ENCODE results near the gene NCKAP5. TPM values are rescaled to one million over a fixed set of nuclear protein-coding genes. Genes with fewer than 3 reads are reported as not detected.

Gene NCKAP5
- total and polyA plus RNA-seq, 9 of the 15 experiments (the other 6 are each of a cell fraction or from before 2014, with no cell fraction given): not detected

DNA sequence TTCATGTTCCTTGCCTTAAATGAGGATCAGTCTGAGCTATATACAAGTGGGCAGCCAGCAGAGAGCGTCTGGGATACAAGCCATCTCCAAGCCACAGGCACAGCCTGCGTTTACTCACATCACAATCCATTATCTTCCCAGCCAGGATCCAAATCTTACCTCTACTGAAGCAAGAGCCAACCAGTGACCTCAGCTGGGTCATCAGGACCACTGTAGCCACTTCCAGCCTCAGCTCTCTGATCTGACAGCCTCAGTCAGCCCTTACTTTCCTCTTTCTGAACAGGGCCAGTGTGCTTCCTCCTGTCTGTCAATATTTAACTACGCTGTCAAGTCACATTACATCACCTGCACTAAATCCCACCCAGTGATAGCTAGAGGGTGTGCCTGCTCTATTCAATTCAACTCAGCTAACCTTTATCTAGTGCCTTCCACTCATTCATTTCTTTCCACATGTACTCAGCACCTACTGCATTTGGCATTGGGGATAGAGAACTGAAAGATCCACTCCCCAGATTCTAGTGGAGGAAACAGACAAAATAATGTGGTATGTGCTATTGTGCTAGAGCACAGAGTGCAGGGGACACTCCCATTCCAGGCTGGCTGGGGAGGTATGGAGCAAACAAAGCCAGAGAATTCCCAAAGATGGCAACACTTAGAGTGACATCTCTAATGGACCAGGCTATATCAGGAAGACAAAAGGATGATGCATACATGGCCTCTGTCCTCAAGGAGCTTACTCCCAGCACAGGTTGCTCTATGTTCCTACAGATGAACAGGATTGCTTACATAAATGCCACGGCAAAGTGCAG lies 146.5 kb downstream of the NCKAP5 start:
- in situ Hi-C loops (cut with MboI) (no loop called here), intact Hi-C loops (cut with micrococcal nuclease) (no loop called here)
- Histone ChIP-seq H3K9ac (ENCODE audit: insufficient read depth in 1 of 2, low read depth in 2 of 2, low read length in 2 of 2) (no peak overlapping the region), H3K4me3 (no peak overlapping the region), H4K20me1 (replicated peaks; ENCODE audit: control insufficient read depth, insufficient read depth, low read length) (no peaks in the 10 kb centered on the region), H3K4me1 (replicated peaks in 1 of 2; ENCODE audit: control insufficient read depth in 2 of 2, insufficient read depth in 2 of 2, low read length in 2 of 2) (no peaks in the 10 kb centered on the region), H3K9me1 (ENCODE audit: control insufficient read depth, insufficient read depth, low read length) (no peaks in the 10 kb centered on the region), H3K27ac (ENCODE audit: extremely low read depth, low read depth, low read length) (no peak overlapping the region), H3K36me3 (ENCODE audit: control insufficient read depth, insufficient read depth, low read length) (no peaks in the 10 kb centered on the region), H3K27me3 (ENCODE audit: control insufficient read depth in 2 of 2, insufficient read depth in 2 of 2, low read length in 2 of 2) (no peaks in the 10 kb centered on the region), H2AFZ (ENCODE audit: low read depth, low read length) (no peak overlapping the region), H3K9me3 (replicated peaks; ENCODE audit: control insufficient read depth, insufficient read depth, low read depth, low read length) (no peaks in the 10 kb centered on the region), H3K79me2 (ENCODE audit: control insufficient read depth, insufficient read depth, low read length) (no peaks in the 10 kb centered on the region), H3K4me2 (ENCODE audit: insufficient read depth, low read length) (no peak overlapping the region)
- no peak for ATAC-seq
- BruUV-seq (replicated peaks): no TSS peak
- WGBS (ENCODE audit: insufficient coverage, low coverage, missing lambda C conversion rate): 3% methylated on average over 4 of the region's 4 CpGs
- DNase-seq (ENCODE audit: extremely low read depth in 1 of 4, low spot score in 3 of 4): no peak
- CTCF ChIA-PET (ENCODE audit: low intra/inter-chr PET ratio): no interaction called here
- no peak for FAIRE-seq
- POLR2A ChIA-PET: no interaction called here
- TF ChIP-seq CEBPG (CRISPR knock-in tag; IDR thresholded peaks at IDR 0.05) (no peak), CEBPG (tag; conservative IDR thresholded peaks at IDR 0.05 in 1 of 2, IDR thresholded peaks at IDR 0.05 in 1 of 2) (no peak), POLR2AphosphoS5 (IDR thresholded peaks at IDR 0.05; ENCODE audit: control insufficient read depth, insufficient read depth, low read depth, low read length) (no peak), TBL1XR1 (IDR thresholded peaks at IDR 0.05; ENCODE audit: low read length in 2 of 2) (no peak), ATF6 (CRISPR knock-in tag; IDR thresholded peaks at IDR 0.05) (no peak), KDM2B (CRISPR knock-in tag; IDR thresholded peaks at IDR 0.05) (no peak), MAZ (CRISPR knock-in tag; conservative IDR thresholded peaks at IDR 0.05 in 1 of 2, IDR thresholded peaks at IDR 0.05 in 1 of 2) (no peak), BHLHE40 (IDR thresholded peaks at IDR 0.05; ENCODE audit: low read length) (no peak), SMAD2 (IDR thresholded peaks at IDR 0.05; ENCODE audit: low read depth, low read length) (no peak), NFATC3 (IDR thresholded peaks at IDR 0.05) (no peak), RBM25 (IDR thresholded peaks at IDR 0.05; ENCODE audit: low read depth, low read length, severe bottlenecking) (no peak), ZNF449 (CRISPR knock-in tag; IDR thresholded peaks at IDR 0.05) (no peak), ZNF584 (CRISPR knock-in tag; IDR thresholded peaks at IDR 0.05; ENCODE audit: low read depth) (no peak), FOXJ2 (tag; IDR thresholded peaks at IDR 0.05) (no peak)
- TF ChIP-seq, protein P1, sequence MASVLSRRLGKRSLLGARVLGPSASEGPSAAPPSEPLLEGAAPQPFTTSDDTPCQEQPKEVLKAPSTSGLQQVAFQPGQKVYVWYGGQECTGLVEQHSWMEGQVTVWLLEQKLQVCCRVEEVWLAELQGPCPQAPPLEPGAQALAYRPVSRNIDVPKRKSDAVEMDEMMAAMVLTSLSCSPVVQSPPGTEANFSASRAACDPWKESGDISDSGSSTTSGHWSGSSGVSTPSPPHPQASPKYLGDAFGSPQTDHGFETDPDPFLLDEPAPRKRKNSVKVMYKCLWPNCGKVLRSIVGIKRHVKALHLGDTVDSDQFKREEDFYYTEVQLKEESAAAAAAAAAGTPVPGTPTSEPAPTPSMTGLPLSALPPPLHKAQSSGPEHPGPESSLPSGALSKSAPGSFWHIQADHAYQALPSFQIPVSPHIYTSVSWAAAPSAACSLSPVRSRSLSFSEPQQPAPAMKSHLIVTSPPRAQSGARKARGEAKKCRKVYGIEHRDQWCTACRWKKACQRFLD (CRISPR knock-in tag; IDR thresholded peaks at IDR 0.05): no peak

Measured in K562 (cell line).